Daoy (cell line): ENCODE measurements around the gene IPCEF1. TPM values are rescaled to one million over a fixed set of nuclear protein-coding genes. Genes with fewer than 3 reads are reported as not detected.
A peak's percentile ranks its signal among the peaks of the same experiment; 100 is the strongest.

Source experiments
- DNase-seq: peaks from one replicate; pipeline ENCODE4 v3.0.0-alpha.2; 2015; ENCODE audit warnings: low read depth
- total RNA-seq: library from RNA; depleted of rRNA; stranded (reverse); fragments of >200 nt; shearing (Covaris generic); gene quantifications from 2 replicates; pipeline ENCODE4 v1.2.3, GENCODE V29; 2014; rRNA removed

The IPCEF1 gene
- total RNA-seq = 1.5 TPM in 1 of 2 replicates, not detected in the other

GRCh38 chr6:154356690-154357089 lies at the start of gene IPCEF1:
Gene IPCEF1, minus strand, starts transcription at chr6:154356803. Its CDS starts 90,856 bp downstream, at chr6:154265947.
- no peak for DNase-seq

GRCh38 chr6:154406301-154406700 lies 49.7 kb upstream of the IPCEF1 start:
- DNase-seq = no peak

GRCh38 chr6:154404791-154405400 lies 48.3 kb upstream of the IPCEF1 start:
- peak; percentile 56 for DNase-seq

GRCh38 chr6:154403788-154404187 lies 47.2 kb upstream of the IPCEF1 start:
- DNase-seq = peak; percentile 82

GRCh38 chr6:154402081-154402780 lies 45.6 kb upstream of the IPCEF1 start:
- DNase-seq = no peak

GRCh38 chr6:154399097-154399496 lies 42.5 kb upstream of the IPCEF1 start:
- peak; percentile 55 for DNase-seq

- no peak for DNase-seq
These were observed 41.0 kb upstream of the IPCEF1 start for GRCh38 chr6:154397491-154398195.

GRCh38 chr6:154395878-154396277 lies 39.3 kb upstream of the IPCEF1 start:
- DNase-seq = no peak

GRCh38 chr6:154395316-154395715 lies 38.7 kb upstream of the IPCEF1 start:
- no peak for DNase-seq

GRCh38 chr6:154394571-154394970 lies 38.0 kb upstream of the IPCEF1 start:
- no peak for DNase-seq

GRCh38 chr6:154390034-154390433 lies 33.4 kb upstream of the IPCEF1 start:
- no peak for DNase-seq

GRCh38 chr6:154388803-154389202 lies 32.2 kb upstream of the IPCEF1 start:
- DNase-seq = no peak

GRCh38 chr6:154386848-154387717 lies 30.5 kb upstream of the IPCEF1 start:
- peak; percentile 84 for DNase-seq

GRCh38 chr6:154384191-154384590 lies 27.6 kb upstream of the IPCEF1 start:
- DNase-seq = no peak

- no peak for DNase-seq
These were observed 26.7 kb upstream of the IPCEF1 start for GRCh38 chr6:154383273-154383672.

GRCh38 chr6:154382740-154383139 lies 26.1 kb upstream of the IPCEF1 start:
- DNase-seq = no peak

- no peak for DNase-seq
These were observed 24.9 kb upstream of the IPCEF1 start for GRCh38 chr6:154381548-154381947.

GRCh38 chr6:154380741-154381140 lies 24.1 kb upstream of the IPCEF1 start:
- no peak for DNase-seq

GRCh38 chr6:154379585-154379984 lies 23.0 kb upstream of the IPCEF1 start:
- DNase-seq = no peak

GRCh38 chr6:154378518-154378917 lies 21.9 kb upstream of the IPCEF1 start:
- DNase-seq = no peak

GRCh38 chr6:154377726-154378125 lies 21.1 kb upstream of the IPCEF1 start:
- no peak for DNase-seq

- no peak for DNase-seq
These were observed 17.4 kb upstream of the IPCEF1 start for GRCh38 chr6:154373971-154374370.
